Body of pancreas (tissue), 4 donors: ENCODE data around the gene P3H4.

ENCODE experiments used
- CTCF ChIP-seq, 7 experiments: fragments of 450-650 bp in 4 of 7; fragments of 200-600 bp in 3 of 7; sonication (generic) in 3 of 7; IDR thresholded peaks; one replicate each; pipeline ENCODE4 v1.5.1; 2016 to 2019; ENCODE audit warnings: antibody characterized with exemption in 7 of 7
- POLR2A ChIP-seq, 3 donors: fragments of 450-650 bp; IDR thresholded peaks; one replicate each; pipeline ENCODE4 v1.6.1; 2016; ENCODE audit warnings: antibody characterized with exemption in 3 of 3, mild to moderate bottlenecking in 2 of 3

GRCh38 chr17:41779954-41780353 is 31.8 kb downstream of the P3H4 start:
- TF ChIP-seq CTCF (IDR thresholded peaks at IDR 0.05): no peak
- TF ChIP-seq POLR2A (IDR thresholded peaks at IDR 0.05): no peak
